ENCODE data around the gene MTHFD2L.
A peak's percentile ranks its signal among the peaks of the same experiment; 100 is the strongest.

The MTHFD2L gene

GRCh38 chr4:74132944-74133343 is 25.0 kb upstream of the MTHFD2L start:
- FAIRE-seq = no peak
- TF ChIP-seq POLR2A (IDR thresholded peaks at IDR 0.05; ENCODE audit: low read depth, low read length) (no peak), TAF1 (IDR thresholded peaks at IDR 0.05; ENCODE audit: low read depth, low read length) (no peak), POLR2AphosphoS5 (IDR thresholded peaks at IDR 0.05; ENCODE audit: low read depth, low read length) (no peak), POU2F2 (IDR thresholded peaks at IDR 0.05; ENCODE audit: low read depth, low read length) (no peak), SPI1 (IDR thresholded peaks at IDR 0.05; ENCODE audit: low read depth, low read length) (no peak), PAX5 (IDR thresholded peaks at IDR 0.05; ENCODE audit: insufficient read depth, low read length, severe bottlenecking) (no peak)
- DNase-seq (ENCODE audit: insufficient read length, low spot score) = no peak

GRCh38 chr4:74133786-74134499 is 24.0 kb upstream of the MTHFD2L start:
- DNase-seq (ENCODE audit: insufficient read length, low spot score) = no peak
- FAIRE-seq = peak; percentile 66
- no peak for TF ChIP-seq TAF1 (IDR thresholded peaks at IDR 0.05; ENCODE audit: low read depth, low read length)
- TF ChIP-seq PAX5 (IDR thresholded peaks at IDR 0.05; ENCODE audit: insufficient read depth, low read length, severe bottlenecking) = no peak
- no peak for TF ChIP-seq POLR2A (IDR thresholded peaks at IDR 0.05; ENCODE audit: low read depth, low read length)
- no peak for TF ChIP-seq SPI1 (IDR thresholded peaks at IDR 0.05; ENCODE audit: low read depth, low read length)
- TF ChIP-seq POLR2AphosphoS5 (IDR thresholded peaks at IDR 0.05; ENCODE audit: low read depth, low read length) = no peak
- TF ChIP-seq POU2F2 (IDR thresholded peaks at IDR 0.05; ENCODE audit: low read depth, low read length) = no peak

DNA sequence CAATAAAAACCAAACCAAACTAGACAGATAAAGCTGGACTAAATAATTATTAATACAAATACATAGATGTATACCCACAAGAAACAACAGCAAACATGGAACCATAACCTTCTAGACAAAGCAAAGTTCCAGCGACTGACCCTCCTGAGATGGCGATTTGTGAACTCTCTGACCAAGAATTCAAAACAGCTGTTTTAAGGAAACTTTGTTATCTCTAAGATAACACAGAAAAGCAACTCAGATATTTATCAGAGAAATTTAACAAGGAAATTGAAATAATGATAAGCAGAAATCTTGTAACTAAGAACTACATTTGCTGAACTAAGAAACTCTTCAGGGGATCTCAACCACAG is 23.4 kb upstream of the MTHFD2L start:
- TF ChIP-seq SPI1 (IDR thresholded peaks at IDR 0.05; ENCODE audit: low read depth, low read length) = no peak
- no peak for TF ChIP-seq POLR2AphosphoS5 (IDR thresholded peaks at IDR 0.05; ENCODE audit: low read depth, low read length)
- TF ChIP-seq POLR2A (IDR thresholded peaks at IDR 0.05; ENCODE audit: low read depth, low read length) = no peak
- no peak for TF ChIP-seq TAF1 (IDR thresholded peaks at IDR 0.05; ENCODE audit: low read depth, low read length)
- FAIRE-seq (no peak), DNase-seq (ENCODE audit: insufficient read length, low spot score) (no peak)

- TF ChIP-seq SPI1 (IDR thresholded peaks at IDR 0.05; ENCODE audit: low read depth, low read length) (no peak), POLR2AphosphoS5 (IDR thresholded peaks at IDR 0.05; ENCODE audit: low read depth, low read length) (no peak), TAF1 (IDR thresholded peaks at IDR 0.05; ENCODE audit: low read depth, low read length) (no peak), PAX5 (IDR thresholded peaks at IDR 0.05; ENCODE audit: insufficient read depth, low read length, severe bottlenecking) (no peak), POU2F2 (IDR thresholded peaks at IDR 0.05; ENCODE audit: low read depth, low read length) (no peak), POLR2A (IDR thresholded peaks at IDR 0.05; ENCODE audit: low read depth, low read length) (no peak)
- FAIRE-seq = no peak
- DNase-seq (ENCODE audit: insufficient read length, low spot score) = no peak
These were observed 11.3 kb upstream of the MTHFD2L start for GRCh38 chr4:74146581-74147129.

- TF ChIP-seq PAX5 (IDR thresholded peaks at IDR 0.05; ENCODE audit: insufficient read depth, low read length, severe bottlenecking) (no peak), POU2F2 (IDR thresholded peaks at IDR 0.05; ENCODE audit: low read depth, low read length) (no peak), POLR2AphosphoS5 (IDR thresholded peaks at IDR 0.05; ENCODE audit: low read depth, low read length) (no peak), TAF1 (IDR thresholded peaks at IDR 0.05; ENCODE audit: low read depth, low read length) (no peak), SPI1 (IDR thresholded peaks at IDR 0.05; ENCODE audit: low read depth, low read length) (no peak), POLR2A (IDR thresholded peaks at IDR 0.05; ENCODE audit: low read depth, low read length) (no peak)
- FAIRE-seq = no peak
- DNase-seq (ENCODE audit: insufficient read length, low spot score) = no peak
These were observed 9.7 kb upstream of the MTHFD2L start for GRCh38 chr4:74148205-74148604.

DNA sequence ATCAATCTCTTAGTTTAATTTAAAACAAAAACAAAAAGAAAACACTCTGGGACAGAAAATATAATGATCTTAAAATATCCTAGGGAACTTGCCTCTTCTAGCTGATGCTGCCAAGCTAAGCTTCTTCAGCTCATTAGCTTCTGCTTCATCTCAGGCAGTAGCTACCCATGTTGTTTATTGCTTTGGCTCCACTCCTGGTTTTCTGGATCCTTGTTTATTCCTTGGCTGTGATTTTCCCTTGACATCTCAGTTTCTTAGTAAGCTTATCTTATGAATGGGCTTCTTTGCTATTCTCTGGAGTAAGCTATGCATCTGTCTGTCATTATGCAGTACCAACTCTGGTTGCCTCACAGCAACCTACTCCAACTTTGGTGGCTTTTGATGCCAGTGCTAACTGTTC is 5.1 kb upstream of the MTHFD2L start:
- DNase-seq (ENCODE audit: insufficient read length, low spot score) (no peak), FAIRE-seq (no peak)
- TF ChIP-seq POU2F2 (IDR thresholded peaks at IDR 0.05; ENCODE audit: low read depth, low read length) = no peak

DNA sequence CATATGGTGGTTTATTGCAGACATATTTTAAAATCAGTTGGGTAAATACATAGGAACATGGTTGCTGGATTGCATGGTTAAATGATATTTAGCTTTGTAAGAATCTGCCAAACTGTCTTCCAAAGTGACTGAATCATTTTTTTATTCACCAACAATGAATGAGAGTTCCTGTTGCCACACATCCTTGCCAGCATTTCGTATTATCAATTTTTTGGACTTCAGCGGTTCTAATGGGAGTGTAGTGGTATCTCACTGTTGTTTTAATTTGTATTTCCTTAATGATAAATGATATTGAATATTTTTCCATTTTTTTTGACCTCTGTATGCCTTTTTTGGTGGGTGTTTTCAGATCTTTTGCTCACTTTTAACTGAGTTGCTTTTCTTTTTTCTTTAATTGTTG is 1.4 kb upstream of the MTHFD2L start:
- TF ChIP-seq POLR2AphosphoS5 (IDR thresholded peaks at IDR 0.05; ENCODE audit: low read depth, low read length) (no peak), TAF1 (IDR thresholded peaks at IDR 0.05; ENCODE audit: low read depth, low read length) (no peak), POU2F2 (IDR thresholded peaks at IDR 0.05; ENCODE audit: low read depth, low read length) (no peak)
- no peak for DNase-seq (ENCODE audit: insufficient read length, low spot score)
- FAIRE-seq = peak; percentile 13

DNA sequence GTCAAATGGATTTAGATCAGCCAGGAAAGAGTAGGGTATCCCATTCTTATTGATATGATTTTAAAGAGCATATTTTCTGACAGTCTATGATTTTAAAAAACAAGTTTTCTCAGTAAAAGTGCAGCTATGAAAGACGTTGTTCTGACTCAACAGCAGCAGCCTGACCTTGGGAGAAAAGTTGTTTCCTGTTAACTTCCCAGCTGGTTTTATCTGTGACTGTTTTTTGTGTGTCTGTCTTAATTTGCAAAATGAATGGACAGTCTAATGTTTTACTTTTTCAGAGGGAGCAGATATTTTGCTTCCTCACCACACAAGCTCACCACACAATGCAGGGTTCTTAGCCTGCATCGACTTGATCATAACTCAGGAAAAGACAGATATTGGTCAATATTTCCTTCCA is 764 bp upstream of the MTHFD2L start:
- no peak for TF ChIP-seq POU2F2 (IDR thresholded peaks at IDR 0.05; ENCODE audit: low read depth, low read length)
- no peak for TF ChIP-seq SPI1 (IDR thresholded peaks at IDR 0.05; ENCODE audit: low read depth, low read length)
- no peak for TF ChIP-seq TAF1 (IDR thresholded peaks at IDR 0.05; ENCODE audit: low read depth, low read length)
- no peak for TF ChIP-seq POLR2AphosphoS5 (IDR thresholded peaks at IDR 0.05; ENCODE audit: low read depth, low read length)
- no peak for TF ChIP-seq PAX5 (IDR thresholded peaks at IDR 0.05; ENCODE audit: insufficient read depth, low read length, severe bottlenecking)
- TF ChIP-seq POLR2A (IDR thresholded peaks at IDR 0.05; ENCODE audit: low read depth, low read length) = no peak
- DNase-seq (ENCODE audit: insufficient read length, low spot score) (no peak), FAIRE-seq (no peak)

GRCh38 chr4:74158466-74159142 is 686 bp downstream of the MTHFD2L start:
- TF ChIP-seq POLR2AphosphoS5 (IDR thresholded peaks at IDR 0.05; ENCODE audit: low read depth, low read length) = no peak
- no peak for TF ChIP-seq POLR2A (IDR thresholded peaks at IDR 0.05; ENCODE audit: low read depth, low read length)
- no peak for TF ChIP-seq PAX5 (IDR thresholded peaks at IDR 0.05; ENCODE audit: insufficient read depth, low read length, severe bottlenecking)
- TF ChIP-seq POU2F2 (IDR thresholded peaks at IDR 0.05; ENCODE audit: low read depth, low read length) = no peak
- no peak for TF ChIP-seq SPI1 (IDR thresholded peaks at IDR 0.05; ENCODE audit: low read depth, low read length)
- TF ChIP-seq TAF1 (IDR thresholded peaks at IDR 0.05; ENCODE audit: low read depth, low read length) = no peak
- FAIRE-seq = no peak
- no peak for DNase-seq (ENCODE audit: insufficient read length, low spot score)

Data from GM12891 (cell line).